Measurements from ENCODE around the gene IGSF23. TPM values are rescaled to one million over a fixed set of nuclear protein-coding genes. Genes with fewer than 3 reads are reported as not detected.

Gene IGSF23
- total and polyA plus RNA-seq, 2 experiments from 2014 or later, result not detected

- TF ChIP-seq ZNF114 (CRISPR knock-in tag; IDR thresholded peaks at IDR 0.05), result no peak
- TF ChIP-seq NANOG (IDR thresholded peaks at IDR 0.05; ENCODE audit: borderline replicate concordance), result no peak
- TF ChIP-seq CTCF (conservative IDR thresholded peaks at IDR 0.05; ENCODE audit: low read depth in 2 of 2), result no peak
- TF ChIP-seq CREB1 (CRISPR knock-in tag; IDR thresholded peaks at IDR 0.05; ENCODE audit: low read depth), result no peak
- TF ChIP-seq ETS1 (IDR thresholded peaks at IDR 0.05), result no peak
- no peak for TF ChIP-seq ZNF462 (CRISPR knock-in tag; IDR thresholded peaks at IDR 0.05)
- no peak for TF ChIP-seq ZNF331 (CRISPR knock-in tag; IDR thresholded peaks at IDR 0.05; ENCODE audit: low read depth)
- no peak for TF ChIP-seq EZH2phosphoT487 (IDR thresholded peaks at IDR 0.05; ENCODE audit: unreplicated experiment)
- no peak for TF ChIP-seq STAT1 (IDR thresholded peaks at IDR 0.05; ENCODE audit: unreplicated experiment)
- TF ChIP-seq EZH2 (IDR thresholded peaks at IDR 0.05; ENCODE audit: low read depth, unreplicated experiment), result no peak
- TF ChIP-seq JUNB (IDR thresholded peaks at IDR 0.05; ENCODE audit: unreplicated experiment), result no peak
- TF ChIP-seq POLR2AphosphoS5 (IDR thresholded peaks at IDR 0.05; ENCODE audit: low read depth), result no peak
- no peak for TF ChIP-seq REST (IDR thresholded peaks at IDR 0.05; ENCODE audit: unreplicated experiment)
- Histone ChIP-seq H3K9me2 (ENCODE audit: insufficient read depth) (no peaks in the 10 kb centered on the region), H4K20me1 (replicated peaks; ENCODE audit: insufficient read depth) (no peaks in the 10 kb centered on the region), H3K4me1 (ENCODE audit: insufficient read depth) (peaks cover 19% of the 10 kb centered on the region), H3K27ac (ENCODE audit: low read depth) (no peak overlapping the region), H3K4me3 (no peak overlapping the region), H3K79me2 (replicated peaks; ENCODE audit: insufficient read depth) (no peaks in the 10 kb centered on the region), H3K4me2 (no peak overlapping the region), H2AFZ (no peak overlapping the region), H3K36me3 (ENCODE audit: insufficient read depth) (no peaks in the 10 kb centered on the region), H3K27me3 (ENCODE audit: insufficient read depth) (no peaks in the 10 kb centered on the region), H3F3A (replicated peaks; ENCODE audit: low read depth) (no peaks in the 10 kb centered on the region)
- no peak for ATAC-seq
- H3K4me1 Mint-ChIP-seq, result peaks cover 16% of the 10 kb centered on the region; the same call in 2 of the 3 replicates
- no peaks in the 10 kb centered on the region for H3K36me3 Mint-ChIP-seq (ENCODE audit: low read depth)
- no peak for DNase-seq (ENCODE audit: low spot score)
- H3K27me3 Mint-ChIP-seq (ENCODE audit: insufficient read depth, low read depth, poor library complexity), result peaks cover 8% of the 10 kb centered on the region
- no peak overlapping the region for H3K4me3 Mint-ChIP-seq
- H3K27ac Mint-ChIP-seq, result no peak overlapping the region
- H3K9me3 Mint-ChIP-seq, result no peaks in the 10 kb centered on the region; the same call in 2 of the 3 replicates
Observed at GRCh38 chr19:44634785-44635184, 21.4 kb downstream of the IGSF23 start.

All from GM23338 (cell line).